NCI-H1092 (cell line): ENCODE results near the gene FITM1.
A peak's percentile ranks its signal among the peaks of the same experiment; 100 is the strongest.

ENCODE experiments used
- DNase-seq: peaks from one replicate; lab custom pipeline; 2025; lab: John Stamatoyannopoulos, UW

FITM1 gene

GRCh38 chr14:24130380-24130716, at the start of gene FITM1:
TSS of gene FITM1 (plus strand) at chr14:24130659. CDS start at chr14:24131564, 905 bp downstream.
- DNase-seq, result no peak

- DNase-seq, result peak; percentile 35
These were observed 49.3 kb upstream of the FITM1 start for GRCh38 chr14:24080888-24081738.

GRCh38 chr14:24081739-24082211, 48.7 kb upstream of the FITM1 start:
- DNase-seq, result no peak

GRCh38 chr14:24082411-24083080, 47.9 kb upstream of the FITM1 start:
- DNase-seq, result no peak

- DNase-seq, result no peak
These were observed 47.0 kb upstream of the FITM1 start for GRCh38 chr14:24083462-24083861.

GRCh38 chr14:24084440-24084839, 46.0 kb upstream of the FITM1 start:
- no peak for DNase-seq

- no peak for DNase-seq
These were observed 45.2 kb upstream of the FITM1 start for GRCh38 chr14:24085215-24085614.

GRCh38 chr14:24086193-24086955, 44.1 kb upstream of the FITM1 start:
- DNase-seq, result no peak

- no peak for DNase-seq
These were observed 43.5 kb upstream of the FITM1 start for GRCh38 chr14:24087004-24087403.

GRCh38 chr14:24088095-24088494, 42.4 kb upstream of the FITM1 start:
- no peak for DNase-seq

GRCh38 chr14:24089890-24090289, 40.6 kb upstream of the FITM1 start:
- no peak for DNase-seq

- no peak for DNase-seq
These were observed 38.4 kb upstream of the FITM1 start for GRCh38 chr14:24092110-24092504.

- no peak for DNase-seq
These were observed 37.8 kb upstream of the FITM1 start for GRCh38 chr14:24092505-24093206.

GRCh38 chr14:24093207-24093900, 37.1 kb upstream of the FITM1 start:
- DNase-seq, result no peak

GRCh38 chr14:24093901-24094840, 36.3 kb upstream of the FITM1 start, which contains the start of gene PCK2:
TSS of gene PCK2 (plus strand) at chr14:24094311. CDS start at chr14:24094406, 95 bp downstream.
- DNase-seq, result peak; percentile 72

GRCh38 chr14:24094841-24095270, 35.6 kb upstream of the FITM1 start:
- no peak for DNase-seq

- DNase-seq, result no peak
These were observed 35.0 kb upstream of the FITM1 start for GRCh38 chr14:24095271-24096068.

- DNase-seq, result no peak
These were observed 33.8 kb upstream of the FITM1 start for GRCh38 chr14:24096545-24097181.
